H1 (cell line): ENCODE results near the gene SP1. TPM values are rescaled to one million over a fixed set of nuclear protein-coding genes. Genes with fewer than 3 reads are reported as not detected.

ENCODE experiments used
- BCL11A ChIP-seq, 2 experiments: IDR thresholded peaks; one replicate each; pipeline ENCODE4 v1.6.1; 2011; ENCODE audit warnings: low read depth in 2 of 2, low read length in 2 of 2, mild to moderate bottlenecking in 2 of 2
- CTCF ChIP-seq, 3 experiments: IDR thresholded peaks; 1 replicate in 2 of 3; 2 replicates in 1 of 3; pipeline versions ENCODE4 v1.5.1 to v1.6.1; 2011; ENCODE audit warnings: low read length in 3 of 3, mild to moderate bottlenecking in 3 of 3, inconsistent platforms in 2 of 3, low read depth in 1 of 3, moderate library complexity in 1 of 3; ENCODE audit not compliant: insufficient read depth in 1 of 3; ENCODE audit errors: control extremely low read depth in 1 of 3
- EGR1 ChIP-seq: IDR thresholded peaks from 2 replicates; pipeline ENCODE4 v1.6.1; 2011; ENCODE audit warnings: low read depth, low read length, borderline replicate concordance
- HDAC6 ChIP-seq: IDR thresholded peaks from one replicate; pipeline ENCODE4 v1.7.1; 2012; ENCODE audit warnings: low read depth, mild to moderate bottlenecking, inconsistent platforms, low read length, moderate library complexity
- NANOG ChIP-seq: IDR thresholded peaks from 2 replicates; pipeline ENCODE4 v1.6.1; 2011; ENCODE audit warnings: low read length, low read depth, mild to moderate bottlenecking, inconsistent platforms; ENCODE audit not compliant: insufficient read depth, poor library complexity, severe bottlenecking
- ZNF274 ChIP-seq: IDR thresholded peaks from 2 replicates; pipeline ENCODE4 v1.7.0; 2012; ENCODE audit warnings: low read length, borderline replicate concordance; ENCODE audit errors: extremely low read depth
- polyA plus RNA-seq, 7 experiments: library from polyadenylated mRNA; depleted of rRNA in 3 of 7; stranded (reverse) in 5 of 7; unstranded in 2 of 7; fragments of >200 nt in 5 of 7; fragments of 200-250 nt in 2 of 7; gene quantifications; 1 replicate in 5 of 7; 2 replicates in 1 of 7; 4 replicates in 1 of 7; pipeline versions ENCODE4 v1.2.1 to v1.2.3, GENCODE V29; 2011 to 2013; ENCODE audit warnings: missing spikeins in 2 of 7, mixed read lengths in 2 of 7
- total RNA-seq: library from RNA; stranded (reverse); fragmentation: NEBNext Ultra II Directional; extraction: Animal tissue kit (Norgen Biotek cat#: 25700); gene quantifications from 2 replicates; pipeline ENCODE4 v1.2.1, GENCODE V29; 2021
- TF ChIP-seq, protein P1 (sequence below): IDR thresholded peaks from 2 replicates; pipeline ENCODE4 v1.6.1; 2012; ENCODE audit warnings: inconsistent platforms

The SP1 gene
- total and polyA plus RNA-seq, 2 of the 8 experiments (the other 6 are each of a cell fraction or from before 2014, with no cell fraction given) = 50.7 to 75.2 TPM

DNA sequence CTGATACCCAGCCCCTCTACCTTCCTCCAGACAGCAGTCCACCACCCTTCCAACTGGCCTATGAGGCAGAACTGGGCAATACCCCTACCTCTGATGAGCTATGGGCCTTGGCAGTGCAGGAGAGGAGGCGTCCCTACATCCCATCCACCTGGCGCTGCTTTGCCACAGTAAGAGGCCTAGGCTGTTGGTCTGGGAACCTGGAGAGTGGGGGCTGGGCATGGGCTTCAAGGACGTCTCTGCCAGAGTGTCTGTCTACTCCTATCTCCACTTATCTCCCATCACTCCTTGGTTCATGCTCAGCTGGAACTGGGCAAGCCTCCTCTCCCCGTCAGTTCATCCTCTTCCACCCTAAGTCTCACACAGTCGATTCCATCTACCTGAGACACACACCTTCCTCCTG lies 50.1 kb downstream of the SP1 start (continued):
- no peak for TF ChIP-seq CTCF (IDR thresholded peaks at IDR 0.05; ENCODE audit: control extremely low read depth in 1 of 3, insufficient read depth in 1 of 3, low read depth in 1 of 3, low read length in 3 of 3)
- TF ChIP-seq EGR1 = no peak
- TF ChIP-seq NANOG = no peak
- TF ChIP-seq, protein P1, sequence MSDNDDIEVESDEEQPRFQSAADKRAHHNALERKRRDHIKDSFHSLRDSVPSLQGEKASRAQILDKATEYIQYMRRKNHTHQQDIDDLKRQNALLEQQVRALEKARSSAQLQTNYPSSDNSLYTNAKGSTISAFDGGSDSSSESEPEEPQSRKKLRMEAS = no peak
- TF ChIP-seq BCL11A (IDR thresholded peaks at IDR 0.05; ENCODE audit: low read depth in 2 of 2, low read length in 2 of 2) = no peak
- TF ChIP-seq HDAC6 = no peak
- TF ChIP-seq ZNF274 = no peak
